Hepatocyte (in vitro differentiated cells): ENCODE results near the gene ARL6IP5. TPM values are rescaled to one million over a fixed set of nuclear protein-coding genes. Genes with fewer than 3 reads are reported as not detected.

Source experiments
- DNase-seq: peaks from one replicate; pipeline ENCODE4 v3.0.0-alpha.2; 2016; ENCODE audit warnings: low spot score
- H2AFZ ChIP-seq: fragments of 200-600 bp; sonication (generic); 2 replicates; pipeline ENCODE4 v1.6.0; 2016; ENCODE audit warnings: antibody characterized with exemption, mild to moderate bottlenecking
- H3K27ac ChIP-seq: fragments of 200-600 bp; sonication (generic); 2 replicates; pipeline ENCODE4 v1.5.1; 2016; ENCODE audit warnings: mild to moderate bottlenecking
- H3K27me3 ChIP-seq: fragments of 200-600 bp; sonication (generic); 2 replicates; pipeline ENCODE4 v1.6.1; 2016
- H3K36me3 ChIP-seq: fragments of 200-600 bp; sonication (generic); replicated peaks from 2 replicates; pipeline ENCODE4 v1.5.1; 2016; ENCODE audit warnings: low read depth; ENCODE audit not compliant: insufficient read depth
- H3K4me1 ChIP-seq: fragments of 200-600 bp; sonication (generic); 2 replicates; pipeline ENCODE4 v1.5.1; 2016; ENCODE audit warnings: mild to moderate bottlenecking, moderate library complexity; ENCODE audit not compliant: insufficient read depth
- H3K4me2 ChIP-seq: fragments of 200-600 bp; sonication (generic); 2 replicates; pipeline ENCODE4 v1.6.0; 2016
- H3K4me3 ChIP-seq: fragments of 200-600 bp; sonication (generic); 2 replicates; pipeline ENCODE4 v1.5.1; 2016; ENCODE audit warnings: mild to moderate bottlenecking
- H3K79me2 ChIP-seq: fragments of 200-600 bp; sonication (generic); 2 replicates; pipeline ENCODE4 v1.6.0; 2017; ENCODE audit warnings: mild to moderate bottlenecking
- H3K9me2 ChIP-seq: fragments of 200-600 bp; sonication (generic); replicated peaks from 2 replicates; pipeline ENCODE4 v1.6.0; 2017; ENCODE audit warnings: mild to moderate bottlenecking; ENCODE audit not compliant: insufficient read depth
- H3K9me3 ChIP-seq: fragments of 200-600 bp; sonication (generic); 2 replicates; pipeline ENCODE4 v1.5.1; 2016; ENCODE audit warnings: low read depth, mild to moderate bottlenecking
- H4K20me1 ChIP-seq: fragments of 200-600 bp; sonication (generic); 2 replicates; pipeline ENCODE4 v1.6.0; 2016; ENCODE audit warnings: mild to moderate bottlenecking; ENCODE audit not compliant: insufficient read depth, poor library complexity, severe bottlenecking
- EZH2 ChIP-seq: fragments of 200-600 bp; sonication (generic); IDR thresholded peaks from 2 replicates; pipeline ENCODE4 v1.6.1; 2016; ENCODE audit warnings: antibody characterized with exemption, mild to moderate bottlenecking, borderline replicate concordance
- EZH2phosphoT487 ChIP-seq: fragments of 200-600 bp; sonication (generic); IDR thresholded peaks from one replicate; pipeline ENCODE4 v1.6.1; 2018; ENCODE audit warnings: antibody characterized with exemption, mild to moderate bottlenecking, low read depth, moderate library complexity; ENCODE audit not compliant: unreplicated experiment, severe bottlenecking
- WGBS: methylation state at CpG from one replicate; pipeline ENCODE4 v1.1.6; 2016; ENCODE audit warnings: low lambda C conversion rate; ENCODE audit errors: missing lambda C conversion rate; 5-methylcytosine and 5-hydroxymethylcytosine counted together
- polyA plus RNA-seq: library from polyadenylated mRNA; unstranded; fragments of >200 nt; fragmentation: Nextera tagmentation; extraction: Ambion mirVana; gene quantifications from 2 replicates; pipeline ENCODE4 v1.2.1, GENCODE V29; 2016
- total RNA-seq: library from RNA; depleted of rRNA; stranded (reverse); fragments of >200 nt; gene quantifications from 2 replicates; pipeline ENCODE4 v1.2.3, GENCODE V29; 2014
- TF ChIP-seq, protein P1 (sequence below): fragments of 200-600 bp; sonication (generic); IDR thresholded peaks from 2 replicates; pipeline ENCODE4 v1.5.1; 2016; ENCODE audit warnings: antibody characterized with exemption, mild to moderate bottlenecking; ENCODE audit not compliant: poor library complexity

ARL6IP5 gene
- total and polyA plus RNA-seq, 2 experiments from 2014 or later: 72.2 to 103 TPM

DNA sequence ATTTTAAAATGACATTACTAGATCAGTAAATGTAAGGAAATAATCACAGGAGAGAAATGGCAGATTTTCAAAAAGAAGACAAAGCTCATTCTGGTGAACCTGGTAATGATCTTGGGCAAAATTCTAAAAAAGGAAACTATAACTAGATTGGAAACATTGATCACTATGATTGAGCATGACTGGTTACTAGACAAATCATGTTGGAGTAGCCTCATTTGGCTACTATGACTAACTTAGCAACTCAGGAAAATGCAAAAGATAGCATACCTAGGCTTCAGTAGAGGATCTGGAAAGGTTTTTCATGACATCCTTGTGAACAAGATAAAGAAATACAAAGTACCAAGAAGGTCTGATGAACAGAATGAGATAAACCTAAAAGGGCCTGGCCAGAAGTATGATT, 25.0 kb upstream of the ARL6IP5 start:
- no peak for DNase-seq
- Histone ChIP-seq H3K9me3 (no peaks in the 10 kb centered on the region), H3K4me3 (no peak overlapping the region), H3K79me2 (no peaks in the 10 kb centered on the region), H3K27me3 (no peaks in the 10 kb centered on the region), H3K27ac (no peak overlapping the region), H3K36me3 (no peaks in the 10 kb centered on the region), H3K4me1 (no peaks in the 10 kb centered on the region), H3K9me2 (no peaks in the 10 kb centered on the region), H3K4me2 (no peak overlapping the region), H4K20me1 (no peaks in the 10 kb centered on the region), H2AFZ (no peak overlapping the region)
- TF ChIP-seq, protein P1, sequence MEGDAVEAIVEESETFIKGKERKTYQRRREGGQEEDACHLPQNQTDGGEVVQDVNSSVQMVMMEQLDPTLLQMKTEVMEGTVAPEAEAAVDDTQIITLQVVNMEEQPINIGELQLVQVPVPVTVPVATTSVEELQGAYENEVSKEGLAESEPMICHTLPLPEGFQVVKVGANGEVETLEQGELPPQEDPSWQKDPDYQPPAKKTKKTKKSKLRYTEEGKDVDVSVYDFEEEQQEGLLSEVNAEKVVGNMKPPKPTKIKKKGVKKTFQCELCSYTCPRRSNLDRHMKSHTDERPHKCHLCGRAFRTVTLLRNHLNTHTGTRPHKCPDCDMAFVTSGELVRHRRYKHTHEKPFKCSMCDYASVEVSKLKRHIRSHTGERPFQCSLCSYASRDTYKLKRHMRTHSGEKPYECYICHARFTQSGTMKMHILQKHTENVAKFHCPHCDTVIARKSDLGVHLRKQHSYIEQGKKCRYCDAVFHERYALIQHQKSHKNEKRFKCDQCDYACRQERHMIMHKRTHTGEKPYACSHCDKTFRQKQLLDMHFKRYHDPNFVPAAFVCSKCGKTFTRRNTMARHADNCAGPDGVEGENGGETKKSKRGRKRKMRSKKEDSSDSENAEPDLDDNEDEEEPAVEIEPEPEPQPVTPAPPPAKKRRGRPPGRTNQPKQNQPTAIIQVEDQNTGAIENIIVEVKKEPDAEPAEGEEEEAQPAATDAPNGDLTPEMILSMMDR: no peak
- TF ChIP-seq EZH2phosphoT487 (no peak), EZH2 (no peak)

DNA sequence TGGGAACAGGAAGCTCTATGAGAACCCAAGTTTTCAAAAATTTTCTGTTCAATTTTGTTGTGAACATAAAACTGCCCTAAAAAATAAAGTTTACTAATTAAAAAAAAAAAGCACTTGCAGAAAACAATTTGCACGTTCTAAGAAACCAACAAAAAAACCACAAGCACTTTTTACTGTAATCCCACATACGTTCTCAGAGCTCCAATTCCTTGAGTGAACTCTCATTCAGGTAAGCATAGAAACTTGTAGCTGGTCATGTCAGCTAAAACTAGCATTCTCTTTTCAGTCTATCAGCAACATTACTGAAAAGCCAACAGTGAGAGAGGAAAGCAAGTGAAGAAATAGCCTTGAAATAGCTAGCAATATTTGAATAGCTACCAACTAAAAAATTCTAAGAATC, 21.1 kb upstream of the ARL6IP5 start:
- 78% methylated on average over 2 of the region's 2 CpGs for WGBS
- Histone ChIP-seq H3K4me1 (no peaks in the 10 kb centered on the region), H3K9me2 (no peaks in the 10 kb centered on the region), H3K27me3 (no peaks in the 10 kb centered on the region), H3K4me2 (no peak overlapping the region), H3K27ac (no peak overlapping the region), H3K4me3 (no peak overlapping the region), H4K20me1 (no peaks in the 10 kb centered on the region), H3K79me2 (no peaks in the 10 kb centered on the region), H3K9me3 (no peaks in the 10 kb centered on the region), H3K36me3 (no peaks in the 10 kb centered on the region), H2AFZ (no peak overlapping the region)
- no peak for DNase-seq
- TF ChIP-seq, protein P1: no peak
- TF ChIP-seq EZH2phosphoT487 (no peak), EZH2 (no peak)

DNA sequence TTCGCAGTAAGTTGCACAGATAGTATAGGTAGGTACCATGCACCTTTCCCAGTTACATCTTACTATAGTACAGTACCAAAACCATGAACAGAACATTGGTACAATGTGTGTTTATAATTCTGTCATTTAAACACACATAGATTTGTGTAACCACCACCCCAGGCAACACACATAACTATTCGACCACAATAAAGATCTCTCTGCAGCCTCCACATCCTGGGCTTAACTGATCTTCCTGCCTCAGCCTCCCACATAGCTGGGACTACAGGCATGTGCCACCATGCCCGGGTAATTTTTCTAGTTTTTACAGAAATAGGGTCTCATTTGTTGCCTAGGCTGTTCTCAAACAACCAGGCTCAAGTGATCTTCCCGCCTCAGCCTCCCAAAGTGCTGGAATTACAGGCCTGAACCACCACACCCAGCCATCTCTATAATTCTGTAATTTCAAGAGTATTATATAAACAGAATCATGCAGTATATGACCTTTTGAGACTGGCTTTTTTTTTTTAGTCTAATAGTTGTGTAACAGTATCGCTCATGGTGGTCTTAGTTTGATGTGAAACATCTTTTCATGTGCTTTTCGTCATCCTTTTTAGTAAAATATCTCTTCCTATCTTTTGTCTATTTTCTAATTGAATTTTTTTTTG, 19.3 kb upstream of the ARL6IP5 start:
- Histone ChIP-seq H3K79me2 (peaks cover 10% of the 10 kb centered on the region), H3K4me3 (no peak overlapping the region), H3K36me3 (no peaks in the 10 kb centered on the region), H3K9me3 (no peaks in the 10 kb centered on the region), H3K4me2 (no peak overlapping the region), H4K20me1 (no peaks in the 10 kb centered on the region), H2AFZ (no peak overlapping the region), H3K27ac (no peak overlapping the region), H3K27me3 (no peaks in the 10 kb centered on the region), H3K4me1 (no peaks in the 10 kb centered on the region), H3K9me2 (no peaks in the 10 kb centered on the region)
- no peak for DNase-seq
- TF ChIP-seq EZH2 (no peak), EZH2phosphoT487 (no peak)
- TF ChIP-seq, protein P1: no peak
- 93% methylated on average over 6 of the region's 6 CpGs for WGBS
